Heart right ventricle (tissue), 16 donors: ENCODE measurements around the gene CADPS2. TPM values are rescaled to one million over a fixed set of nuclear protein-coding genes. Genes with fewer than 3 reads are reported as not detected.
A peak's percentile ranks its signal among the peaks of the same experiment; 100 is the strongest.

ENCODE experiments used
- ATAC-seq, 8 donors: fragments of 200-7000 bp; cut with Tn5 transposase; one replicate each; pipeline ENCODE4 v1.9.1; 2020; ENCODE audit warnings: mild to moderate bottlenecking in 8 of 8, moderate library complexity in 8 of 8, moderate number of reproducible peaks in 1 of 8
- DNase-seq, 2 donors: peaks; one replicate each; pipeline ENCODE4 v3.0.0-alpha.2; 2020
- H3K27ac ChIP-seq, 10 donors: fragments of 200-600 bp; sonication (generic) in 2 of 10; one replicate each; pipeline versions ENCODE4 v1.5.0 to v1.8.0; 2020 to 2022; ENCODE audit warnings: mild to moderate bottlenecking in 3 of 10
- H3K27me3 ChIP-seq, 7 donors: fragments of 200-600 bp; one replicate each; pipeline ENCODE4 v1.8.0; 2021 to 2022; ENCODE audit warnings: mild to moderate bottlenecking in 2 of 7
- H3K36me3 ChIP-seq, 9 donors: fragments of 200-600 bp; sonication (generic) in 1 of 9; one replicate each; pipeline versions ENCODE4 v1.5.0 to v1.8.0; 2020 to 2022; ENCODE audit warnings: mild to moderate bottlenecking in 2 of 9
- H3K4me1 ChIP-seq, 9 donors: fragments of 200-600 bp; sonication (generic) in 1 of 9; one replicate each; pipeline versions ENCODE4 v1.5.0 to v1.8.0; 2020 to 2022; ENCODE audit warnings: mild to moderate bottlenecking in 4 of 9
- H3K4me3 ChIP-seq, 10 donors: fragments of 200-600 bp; sonication (generic) in 2 of 10; one replicate each; pipeline versions ENCODE4 v1.5.0 to v1.8.0; 2020 to 2022; ENCODE audit warnings: mild to moderate bottlenecking in 7 of 10, moderate library complexity in 2 of 10
- H3K9me3 ChIP-seq, 11 donors: fragments of 200-600 bp in 10 of 11; sonication (generic) in 2 of 11; one replicate each; pipeline versions ENCODE4 v1.5.0 to v1.8.0; 2013 to 2022; ENCODE audit warnings: mild to moderate bottlenecking in 2 of 11, control low read depth in 1 of 11, moderate library complexity in 1 of 11
- CTCF ChIP-seq, 9 donors: fragments of 200-600 bp; sonication (generic) in 2 of 9; IDR thresholded peaks; one replicate each; pipeline versions ENCODE4 v1.5.0 to v1.8.0; 2021 to 2022; ENCODE audit warnings: antibody characterized with exemption in 9 of 9, mild to moderate bottlenecking in 5 of 9, moderate library complexity in 1 of 9
- WGBS, 2 donors: extraction: QIAGEN DNeasy Blood & Tissue Kit; methylation state at CpG; one replicate each; pipeline ENCODE4 v1.1.7; 2013; ENCODE audit warnings: inconsistent platforms in 1 of 2; 5-methylcytosine and 5-hydroxymethylcytosine counted together
- intact Hi-C, 10 donors: fragments of 100-400 bp; cut with DNase I; formaldehyde crosslinking; loops; one replicate each; pipeline versions ENCODE4 v1.11.1 to v1.14.2; 2022
- polyA plus RNA-seq, 2 donors: library from polyadenylated mRNA; stranded (reverse); fragments of 200-250 nt; gene quantifications; one replicate each; pipeline ENCODE4 v1.2.3, GENCODE V29; 2013
- total RNA-seq, 10 donors: library from RNA; stranded (reverse); fragmentation: NEBNext Ultra II Directional in 3 of 10; extraction: Animal tissue kit (Norgen Biotek cat#: 25700) in 3 of 10; gene quantifications; one replicate each; pipeline versions ENCODE4 v1.2.1 to v1.2.4, GENCODE V29; 2021 to 2023
- donor health status: Arrhythmogenic right ventricular cardiomyopathy.
- donor health status: ischemic (EF 13 %, LVEDD 7.1; RV severe dilation, severe dysfunction).
- donor health status: healthy with polysubstance abuse.
- donor health status: DM: no; HTN: yes; CAD: no.
- donor health status: DM: no; HTN: no; CAD: no.
- donor health status: ischemic (EF 25% LVEDD 6.9; RV normal size, moderate dysfunction).
- donor health status: ischemic (EF 25% LVEDD 5.7; RV mildly dilated, moderate dysfunction).
- donor health status: healthy.
- donor health status: DM: yes; HTN: yes; CAD: no.
- donor health status: Ischemic cardiomyopathy.
- donor health status: ischemic (EF 35%, LVEDD 5.7; RV mildly dilated, moderate dysfunction).
- donor health status: nonischemic (EF 11% LVEDD 7.7; RV severe dilation, severe dysfunction).
- donor health status: DM: yes; HTN: yes; CAD: no.
- donor health status: PGD.
- donor health status: ischemic (EF 29% LVEDD 5.4; RV normal size, mild dysfunction).
- donor health status: nonischemic (EF 23%, LVEDD 6.1; RV moderate dilation, normal function).

The CADPS2 gene
- total and polyA plus RNA-seq, 12 donors: 3.6 to 25.7 (median 6.6) TPM

- H3K36me3 ChIP-seq: no peaks in the 10 kb centered on the region
- no peak overlapping the region for H3K4me3 ChIP-seq
- H3K27ac ChIP-seq: no peak overlapping the region
- H3K4me1 ChIP-seq: peaks cover 0 to 7% (median 0%) of the 10 kb centered on the region in 9 donors
- intact Hi-C loops: no loop called here
- no peaks in the 10 kb centered on the region for H3K9me3 ChIP-seq
- peak in 1 of 8 donors; percentile 48 for ATAC-seq
- no peak for DNase-seq
- no peak for TF ChIP-seq CTCF (IDR thresholded peaks at IDR 0.05)
- H3K27me3 ChIP-seq: no peaks in the 10 kb centered on the region
Observed at GRCh38 chr7:122552769-122553168, 333.5 kb downstream of the CADPS2 start.

DNA sequence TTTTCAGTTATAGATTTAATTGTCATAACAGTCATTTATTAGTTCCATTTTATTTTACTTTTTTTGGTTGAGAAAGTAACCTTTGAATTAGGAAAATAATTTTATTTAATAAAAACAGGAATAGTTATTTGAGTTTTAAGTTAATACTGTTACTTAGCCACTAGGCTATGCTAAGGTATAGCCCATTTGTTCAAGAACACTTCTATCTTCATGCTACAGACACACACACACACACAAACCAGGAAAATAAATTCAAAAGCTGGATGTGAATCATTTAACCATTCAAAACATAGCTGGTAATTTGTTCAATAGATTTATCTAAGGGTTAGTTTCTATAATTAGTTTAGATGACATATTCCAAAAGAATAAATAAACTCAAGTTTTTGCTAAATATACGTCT lies 335.7 kb downstream of the CADPS2 start:
- TF ChIP-seq CTCF (IDR thresholded peaks at IDR 0.05): peak in 2 of 9 donors; percentile 6 to 16
- Histone ChIP-seq H3K36me3 (no peaks in the 10 kb centered on the region), H3K9me3 (no peaks in the 10 kb centered on the region), H3K4me3 (no peak overlapping the region), H3K27me3 (no peaks in the 10 kb centered on the region), H3K27ac (no peak overlapping the region), H3K4me1 (peaks cover 0 to 7% (median 0%) of the 10 kb centered on the region in 9 donors)
- DNase-seq (no peak), ATAC-seq (no peak)
- 81 to 92% methylated on average over 1 of the region's 1 CpG for WGBS, 2 donors
- intact Hi-C loops: no loop called here

- no peak overlapping the region for H3K27ac ChIP-seq
- ATAC-seq (no peak), DNase-seq (no peak)
- H3K9me3 ChIP-seq: no peaks in the 10 kb centered on the region
- H3K4me1 ChIP-seq: peaks cover 0 to 7% (median 0%) of the 10 kb centered on the region in 9 donors
- no peak overlapping the region for H3K4me3 ChIP-seq
- no peaks in the 10 kb centered on the region for H3K36me3 ChIP-seq
- 94 to 96% methylated on average over 5 of the region's 5 CpGs for WGBS, 2 donors
- intact Hi-C loops: loop anchor here in 1 of 10 donors (5.0 kb wide), 1 partner anchor 1252 kb away; no protein-coding TSS in a partner anchor
- no peaks in the 10 kb centered on the region for H3K27me3 ChIP-seq
- no peak for TF ChIP-seq CTCF (IDR thresholded peaks at IDR 0.05)
Observed at GRCh38 chr7:122549578-122549977, 336.7 kb downstream of the CADPS2 start.

GRCh38 chr7:122546496-122546895 lies 339.8 kb downstream of the CADPS2 start:
- Histone ChIP-seq H3K4me3 (no peak overlapping the region), H3K9me3 (no peaks in the 10 kb centered on the region), H3K36me3 (no peaks in the 10 kb centered on the region), H3K27me3 (no peaks in the 10 kb centered on the region), H3K27ac (no peak overlapping the region), H3K4me1 (peaks cover 0 to 7% (median 0%) of the 10 kb centered on the region in 9 donors)
- DNase-seq (no peak), ATAC-seq (no peak)
- intact Hi-C loops: loop anchor here in 1 of 10 donors (5.0 kb wide), 1 partner anchor 1249 kb away; no protein-coding TSS in a partner anchor
- TF ChIP-seq CTCF (IDR thresholded peaks at IDR 0.05): no peak
- 32 to 60% methylated on average over 2 of the region's 2 CpGs for WGBS, 2 donors
